ENCODE data around the gene NSUN5.
A peak's percentile ranks its signal among the peaks of the same experiment; 100 is the strongest.
"Not testable (repeated sequence)": the region's sequence is repeated elsewhere in the genome, so short reads cannot be mapped to it uniquely, and the experiment has no call there.

Gene NSUN5

GRCh38 chr7:73328696-73329095 is 20.1 kb upstream of the NSUN5 start:
- TF ChIP-seq, protein P1, sequence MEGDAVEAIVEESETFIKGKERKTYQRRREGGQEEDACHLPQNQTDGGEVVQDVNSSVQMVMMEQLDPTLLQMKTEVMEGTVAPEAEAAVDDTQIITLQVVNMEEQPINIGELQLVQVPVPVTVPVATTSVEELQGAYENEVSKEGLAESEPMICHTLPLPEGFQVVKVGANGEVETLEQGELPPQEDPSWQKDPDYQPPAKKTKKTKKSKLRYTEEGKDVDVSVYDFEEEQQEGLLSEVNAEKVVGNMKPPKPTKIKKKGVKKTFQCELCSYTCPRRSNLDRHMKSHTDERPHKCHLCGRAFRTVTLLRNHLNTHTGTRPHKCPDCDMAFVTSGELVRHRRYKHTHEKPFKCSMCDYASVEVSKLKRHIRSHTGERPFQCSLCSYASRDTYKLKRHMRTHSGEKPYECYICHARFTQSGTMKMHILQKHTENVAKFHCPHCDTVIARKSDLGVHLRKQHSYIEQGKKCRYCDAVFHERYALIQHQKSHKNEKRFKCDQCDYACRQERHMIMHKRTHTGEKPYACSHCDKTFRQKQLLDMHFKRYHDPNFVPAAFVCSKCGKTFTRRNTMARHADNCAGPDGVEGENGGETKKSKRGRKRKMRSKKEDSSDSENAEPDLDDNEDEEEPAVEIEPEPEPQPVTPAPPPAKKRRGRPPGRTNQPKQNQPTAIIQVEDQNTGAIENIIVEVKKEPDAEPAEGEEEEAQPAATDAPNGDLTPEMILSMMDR (IDR thresholded peaks at IDR 0.05; ENCODE audit: insufficient read depth, low read depth, low read length, missing control alignments), result no peak
- DNase-seq (ENCODE audit: low read depth), result no peak
- no peak overlapping the region for H3K4me3 ChIP-seq (ENCODE audit: low read depth, low read length)

- not testable (repeated sequence) for H3K4me3 ChIP-seq (ENCODE audit: low read depth, low read length); DNase-seq (ENCODE audit: low read depth)
These were observed 19.3 kb upstream of the NSUN5 start, which contains the start of the genes FKBP6 and TRIM50 for GRCh38 chr7:73327922-73328321. Gene FKBP6 (plus strand): TSS chr7:73328161. CDS start chr7:73328429, 268 bp downstream. Gene TRIM50 (minus strand): TSS chr7:73328082. CDS start chr7:73324787, 3,295 bp downstream.

DNA sequence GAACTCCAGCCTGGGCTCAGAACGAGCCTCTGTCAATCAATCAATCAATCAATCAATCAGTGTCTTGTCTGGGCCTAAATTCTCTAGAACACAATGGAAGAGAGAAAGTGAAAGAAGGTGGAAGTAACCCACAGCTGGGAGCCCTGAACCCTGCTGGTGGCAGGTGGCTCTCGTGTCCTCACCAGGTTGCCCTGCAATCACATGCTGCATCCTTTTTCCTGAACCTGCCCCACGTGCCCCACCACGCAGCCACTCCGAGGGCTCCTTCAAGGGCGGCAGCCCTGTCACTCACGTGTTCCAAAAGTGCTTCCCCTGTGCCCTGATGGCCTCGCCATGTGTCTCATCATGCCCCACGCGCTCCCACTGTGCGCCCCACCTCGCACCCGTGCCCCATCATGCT is 18.8 kb upstream of the NSUN5 start:
- H3K4me3 ChIP-seq (ENCODE audit: low read depth, low read length); DNase-seq (ENCODE audit: low read depth): not testable (repeated sequence)

DNA sequence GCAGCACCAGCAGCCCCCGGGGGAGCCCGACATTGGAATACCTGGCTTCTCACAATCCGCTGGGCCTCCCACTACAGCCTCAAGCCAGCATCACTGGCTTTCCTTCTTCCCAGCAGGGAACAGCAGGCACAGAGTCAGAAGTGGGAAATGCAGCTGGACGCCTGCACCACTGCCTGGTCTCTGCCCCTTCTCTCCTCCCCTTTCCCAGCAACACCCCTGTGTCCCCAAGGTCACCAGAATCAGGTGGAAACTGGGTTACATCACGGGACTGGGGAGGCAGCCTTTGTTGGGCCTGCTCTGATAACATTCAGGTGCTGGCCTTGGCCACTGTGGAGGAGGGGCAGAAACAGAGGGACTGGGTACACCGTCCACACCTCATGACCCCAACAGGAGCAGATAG is 16.8 kb upstream of the NSUN5 start:
- DNase-seq (ENCODE audit: low read depth), result not testable (repeated sequence)

GRCh38 chr7:73324081-73324845 is 15.6 kb upstream of the NSUN5 start:
- H3K4me3 ChIP-seq (ENCODE audit: low read depth, low read length), result not testable (repeated sequence)
- DNase-seq (ENCODE audit: low read depth), result peak; percentile 62
- TF ChIP-seq, protein P1 (IDR thresholded peaks at IDR 0.05; ENCODE audit: insufficient read depth, low read depth, low read length, missing control alignments), result peak; percentile 64

More for the DNA sequence above, 16.8 kb upstream of the NSUN5 start:
- not testable (repeated sequence) for H3K4me3 ChIP-seq (ENCODE audit: low read depth, low read length)

GRCh38 chr7:73323434-73324080 is 14.9 kb upstream of the NSUN5 start:
- not testable (repeated sequence) for H3K4me3 ChIP-seq (ENCODE audit: low read depth, low read length)

GRCh38 chr7:73320009-73320408 is 11.4 kb upstream of the NSUN5 start:
- not testable (repeated sequence) for DNase-seq (ENCODE audit: low read depth)

More at GRCh38 chr7:73323434-73324080, 14.9 kb upstream of the NSUN5 start:
- DNase-seq (ENCODE audit: low read depth), result not testable (repeated sequence)

GRCh38 chr7:73319541-73319940 is 10.9 kb upstream of the NSUN5 start:
- H3K4me3 ChIP-seq (ENCODE audit: low read depth, low read length); DNase-seq (ENCODE audit: low read depth): not testable (repeated sequence)

More at GRCh38 chr7:73320009-73320408, 11.4 kb upstream of the NSUN5 start:
- H3K4me3 ChIP-seq (ENCODE audit: low read depth, low read length), result not testable (repeated sequence)

DNA sequence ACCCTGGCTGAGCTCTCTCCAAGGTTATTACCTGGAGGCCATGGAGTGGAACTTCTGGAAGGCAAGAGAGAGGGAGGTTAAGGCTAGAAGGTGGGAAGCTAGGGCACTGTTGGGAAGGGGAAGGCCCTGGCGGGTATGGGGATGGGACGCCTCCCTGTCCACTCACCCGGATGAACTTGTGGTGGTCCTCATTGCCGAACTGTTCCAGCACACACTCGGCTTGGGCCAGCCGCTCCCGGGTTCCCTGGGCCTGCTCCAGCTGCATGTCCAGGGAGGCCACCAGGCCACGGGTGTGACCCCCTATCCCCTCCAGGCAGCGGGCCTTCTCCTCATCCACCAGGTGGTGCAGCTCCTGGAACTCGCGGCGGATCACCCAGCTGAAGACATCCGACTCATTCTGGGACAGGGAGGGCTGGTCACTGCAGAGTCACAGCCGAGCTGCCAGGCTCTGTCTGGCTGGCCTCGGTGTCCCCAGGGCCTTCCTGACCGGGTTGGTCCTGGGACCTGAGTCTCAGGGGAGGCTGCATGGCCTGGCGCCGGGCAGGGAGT is 10.1 kb upstream of the NSUN5 start:
- H3K4me3 ChIP-seq (ENCODE audit: low read depth, low read length); DNase-seq (ENCODE audit: low read depth): not testable (repeated sequence)

- no peak for DNase-seq (ENCODE audit: low read depth)
- TF ChIP-seq, protein P1 (IDR thresholded peaks at IDR 0.05; ENCODE audit: insufficient read depth, low read depth, low read length, missing control alignments), result no peak
- H3K4me3 ChIP-seq (ENCODE audit: low read depth, low read length), result no peak overlapping the region
These were observed 7.9 kb upstream of the NSUN5 start for GRCh38 chr7:73316521-73316920.
